Measurements from ENCODE around the gene MBOAT2.

- no peak for TF ChIP-seq CTCF (IDR thresholded peaks at IDR 0.05; ENCODE audit: low read depth, low read length, missing input control)
- TF ChIP-seq, protein P1, sequence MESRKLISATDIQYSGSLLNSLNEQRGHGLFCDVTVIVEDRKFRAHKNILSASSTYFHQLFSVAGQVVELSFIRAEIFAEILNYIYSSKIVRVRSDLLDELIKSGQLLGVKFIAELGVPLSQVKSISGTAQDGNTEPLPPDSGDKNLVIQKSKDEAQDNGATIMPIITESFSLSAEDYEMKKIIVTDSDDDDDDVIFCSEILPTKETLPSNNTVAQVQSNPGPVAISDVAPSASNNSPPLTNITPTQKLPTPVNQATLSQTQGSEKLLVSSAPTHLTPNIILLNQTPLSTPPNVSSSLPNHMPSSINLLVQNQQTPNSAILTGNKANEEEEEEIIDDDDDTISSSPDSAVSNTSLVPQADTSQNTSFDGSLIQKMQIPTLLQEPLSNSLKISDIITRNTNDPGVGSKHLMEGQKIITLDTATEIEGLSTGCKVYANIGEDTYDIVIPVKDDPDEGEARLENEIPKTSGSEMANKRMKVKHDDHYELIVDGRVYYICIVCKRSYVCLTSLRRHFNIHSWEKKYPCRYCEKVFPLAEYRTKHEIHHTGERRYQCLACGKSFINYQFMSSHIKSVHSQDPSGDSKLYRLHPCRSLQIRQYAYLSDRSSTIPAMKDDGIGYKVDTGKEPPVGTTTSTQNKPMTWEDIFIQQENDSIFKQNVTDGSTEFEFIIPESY (IDR thresholded peaks at IDR 0.05) = no peak
- no peak for TF ChIP-seq JUND (IDR thresholded peaks at IDR 0.05)
- TF ChIP-seq, protein P2, sequence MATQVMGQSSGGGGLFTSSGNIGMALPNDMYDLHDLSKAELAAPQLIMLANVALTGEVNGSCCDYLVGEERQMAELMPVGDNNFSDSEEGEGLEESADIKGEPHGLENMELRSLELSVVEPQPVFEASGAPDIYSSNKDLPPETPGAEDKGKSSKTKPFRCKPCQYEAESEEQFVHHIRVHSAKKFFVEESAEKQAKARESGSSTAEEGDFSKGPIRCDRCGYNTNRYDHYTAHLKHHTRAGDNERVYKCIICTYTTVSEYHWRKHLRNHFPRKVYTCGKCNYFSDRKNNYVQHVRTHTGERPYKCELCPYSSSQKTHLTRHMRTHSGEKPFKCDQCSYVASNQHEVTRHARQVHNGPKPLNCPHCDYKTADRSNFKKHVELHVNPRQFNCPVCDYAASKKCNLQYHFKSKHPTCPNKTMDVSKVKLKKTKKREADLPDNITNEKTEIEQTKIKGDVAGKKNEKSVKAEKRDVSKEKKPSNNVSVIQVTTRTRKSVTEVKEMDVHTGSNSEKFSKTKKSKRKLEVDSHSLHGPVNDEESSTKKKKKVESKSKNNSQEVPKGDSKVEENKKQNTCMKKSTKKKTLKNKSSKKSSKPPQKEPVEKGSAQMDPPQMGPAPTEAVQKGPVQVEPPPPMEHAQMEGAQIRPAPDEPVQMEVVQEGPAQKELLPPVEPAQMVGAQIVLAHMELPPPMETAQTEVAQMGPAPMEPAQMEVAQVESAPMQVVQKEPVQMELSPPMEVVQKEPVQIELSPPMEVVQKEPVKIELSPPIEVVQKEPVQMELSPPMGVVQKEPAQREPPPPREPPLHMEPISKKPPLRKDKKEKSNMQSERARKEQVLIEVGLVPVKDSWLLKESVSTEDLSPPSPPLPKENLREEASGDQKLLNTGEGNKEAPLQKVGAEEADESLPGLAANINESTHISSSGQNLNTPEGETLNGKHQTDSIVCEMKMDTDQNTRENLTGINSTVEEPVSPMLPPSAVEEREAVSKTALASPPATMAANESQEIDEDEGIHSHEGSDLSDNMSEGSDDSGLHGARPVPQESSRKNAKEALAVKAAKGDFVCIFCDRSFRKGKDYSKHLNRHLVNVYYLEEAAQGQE (IDR thresholded peaks at IDR 0.05) = no peak
- TF ChIP-seq RXRA (IDR thresholded peaks at IDR 0.05) = no peak
- no peak for TF ChIP-seq MAX (IDR thresholded peaks at IDR 0.05)
- TF ChIP-seq TAF1 (conservative IDR thresholded peaks at IDR 0.05) = no peak
- TF ChIP-seq YY1 (IDR thresholded peaks at IDR 0.05) = no peak
- no peak for TF ChIP-seq GABPA (IDR thresholded peaks at IDR 0.05 in 1 of 2, conservative IDR thresholded peaks at IDR 0.05 in 1 of 2)
- TF ChIP-seq, protein P3, sequence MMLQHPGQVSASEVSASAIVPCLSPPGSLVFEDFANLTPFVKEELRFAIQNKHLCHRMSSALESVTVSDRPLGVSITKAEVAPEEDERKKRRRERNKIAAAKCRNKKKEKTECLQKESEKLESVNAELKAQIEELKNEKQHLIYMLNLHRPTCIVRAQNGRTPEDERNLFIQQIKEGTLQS (IDR thresholded peaks at IDR 0.05) = no peak
- TF ChIP-seq HNF4G (IDR thresholded peaks at IDR 0.05) = no peak
- TF ChIP-seq RAD21 (IDR thresholded peaks at IDR 0.05) = no peak
- TF ChIP-seq HNF4A (conservative IDR thresholded peaks at IDR 0.05) = no peak
- no peak for TF ChIP-seq NR2F2 (IDR thresholded peaks at IDR 0.05)
These were observed 2.9 kb upstream of the MBOAT2 start for GRCh38 chr2:9006368-9006767.
